ENCODE measurements around the gene LRATD1.
A peak's percentile ranks its signal among the peaks of the same experiment; 100 is the strongest.

LRATD1 gene

DNA sequence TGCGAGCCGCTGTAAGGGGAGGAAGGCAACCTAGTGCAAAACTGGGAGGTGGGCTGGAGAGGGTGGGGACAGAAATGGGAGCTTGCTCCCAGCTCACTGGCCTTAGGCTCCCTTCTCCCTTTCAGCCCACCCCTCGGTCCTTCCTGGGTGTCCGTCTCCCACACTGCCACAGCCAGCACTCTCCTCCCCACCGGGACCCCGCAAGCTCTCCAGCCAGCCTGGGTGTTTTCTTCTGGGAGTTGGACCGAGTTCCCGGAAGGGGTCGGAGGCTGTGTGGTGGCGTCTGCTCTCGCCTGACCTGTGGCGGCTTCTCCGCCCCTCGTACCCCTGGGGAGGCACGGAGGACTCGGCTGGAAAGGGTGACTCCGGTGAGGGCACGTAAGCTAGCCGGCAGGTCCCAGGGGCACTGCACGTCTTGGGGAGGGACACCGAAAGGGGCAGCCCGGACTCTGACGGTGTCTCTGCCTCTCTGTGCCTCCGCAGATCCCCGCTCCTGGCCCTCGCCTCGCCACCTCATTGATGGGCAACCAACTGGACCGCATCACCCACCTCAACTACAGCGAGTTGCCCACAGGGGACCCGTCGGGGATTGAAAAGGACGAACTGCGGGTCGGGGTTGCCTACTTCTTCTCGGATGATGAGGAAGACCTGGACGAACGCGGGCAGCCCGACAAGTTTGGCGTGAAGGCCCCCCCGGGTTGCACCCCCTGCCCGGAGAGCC, 1.1 kb downstream of the LRATD1 start:
- Histone ChIP-seq H3K4me3 (ENCODE audit: low read depth in 1 of 2, low read length in 2 of 2) (peak overlapping the region; percentile 72 to 80), H3K4me1 (ENCODE audit: control insufficient read depth in 1 of 2, insufficient read depth in 2 of 2, low read length in 2 of 2) (peaks cover 0 to 42% of the 10 kb centered on the region in 2 donors), H3K27ac (ENCODE audit: low read length) (peak overlapping the region; percentile 58), H3K27me3 (ENCODE audit: low read depth, low read length) (peaks cover 13% of the 10 kb centered on the region), H3K9me3 (ENCODE audit: control insufficient read depth in 1 of 2, low read length in 2 of 2) (no peaks in the 10 kb centered on the region), H3K36me3 (ENCODE audit: control insufficient read depth in 1 of 2, insufficient read depth in 2 of 2, low read length in 2 of 2) (no peaks in the 10 kb centered on the region)

DNA sequence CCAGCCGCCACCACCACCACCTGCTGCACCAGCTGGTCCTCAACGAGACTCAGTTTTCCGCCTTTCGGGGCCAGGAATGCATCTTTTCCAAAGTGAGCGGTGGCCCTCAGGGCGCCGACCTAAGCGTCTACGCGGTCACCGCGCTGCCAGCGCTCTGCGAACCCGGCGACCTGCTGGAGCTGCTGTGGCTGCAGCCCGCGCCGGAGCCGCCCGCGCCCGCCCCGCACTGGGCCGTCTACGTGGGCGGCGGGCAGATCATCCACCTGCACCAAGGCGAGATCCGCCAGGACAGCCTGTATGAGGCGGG, 1.6 kb downstream of the LRATD1 start:
- peaks cover 13% of the 10 kb centered on the region for H3K27me3 ChIP-seq (ENCODE audit: low read depth, low read length)
- H3K9me3 ChIP-seq (ENCODE audit: control insufficient read depth in 1 of 2, low read length in 2 of 2) = no peaks in the 10 kb centered on the region
- no peaks in the 10 kb centered on the region for H3K36me3 ChIP-seq (ENCODE audit: control insufficient read depth in 1 of 2, insufficient read depth in 2 of 2, low read length in 2 of 2)
- peak overlapping the region; percentile 16 for H3K27ac ChIP-seq (ENCODE audit: low read length)
- peaks cover 0 to 42% of the 10 kb centered on the region in 2 donors for H3K4me1 ChIP-seq (ENCODE audit: control insufficient read depth in 1 of 2, insufficient read depth in 2 of 2, low read length in 2 of 2)
- H3K4me3 ChIP-seq (ENCODE audit: low read depth in 1 of 2, low read length in 2 of 2) = peak overlapping the region; percentile 72 to 80

DNA sequence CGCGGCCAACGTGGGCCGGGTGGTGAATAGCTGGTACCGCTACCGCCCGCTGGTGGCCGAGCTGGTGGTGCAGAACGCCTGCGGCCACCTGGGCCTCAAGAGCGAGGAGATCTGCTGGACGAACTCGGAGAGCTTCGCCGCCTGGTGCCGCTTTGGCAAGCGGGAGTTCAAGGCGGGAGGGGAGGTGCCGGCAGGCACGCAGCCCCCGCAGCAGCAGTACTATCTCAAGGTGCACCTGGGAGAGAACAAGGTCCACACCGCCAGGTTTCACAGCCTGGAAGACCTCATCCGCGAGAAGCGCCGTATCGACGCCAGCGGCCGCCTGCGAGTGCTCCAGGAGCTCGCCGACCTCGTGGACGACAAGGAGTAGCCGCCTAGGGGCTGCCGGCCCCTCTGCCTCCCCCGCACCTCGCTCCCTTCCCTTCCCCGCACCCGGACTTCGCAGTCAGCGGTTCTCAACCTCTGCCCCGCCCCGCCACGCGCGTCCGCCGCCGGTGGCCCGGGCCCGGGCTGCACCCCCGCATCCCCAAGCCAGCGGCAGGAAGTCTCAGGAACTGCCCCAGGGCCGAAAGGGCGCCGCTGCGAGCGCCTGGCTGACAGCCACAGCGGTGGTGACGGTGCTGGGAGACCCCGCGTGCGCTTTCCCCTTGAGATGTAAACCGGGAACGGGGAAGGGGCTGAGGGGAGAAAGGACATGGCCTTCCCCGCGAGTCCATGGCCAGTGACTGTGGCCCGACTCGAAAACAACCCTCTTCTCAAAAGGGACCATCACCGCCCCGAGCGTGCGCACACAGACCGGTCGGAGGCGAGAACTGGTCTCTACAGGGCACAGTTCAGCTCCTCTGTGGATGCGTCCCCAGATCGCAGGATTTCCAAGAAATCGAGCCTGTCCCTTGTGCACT, 2.2 kb downstream of the LRATD1 start:
- peaks cover 0 to 42% of the 10 kb centered on the region in 2 donors for H3K4me1 ChIP-seq (ENCODE audit: control insufficient read depth in 1 of 2, insufficient read depth in 2 of 2, low read length in 2 of 2)
- peak overlapping the region; percentile 72 to 80 for H3K4me3 ChIP-seq (ENCODE audit: low read depth in 1 of 2, low read length in 2 of 2)
- no peaks in the 10 kb centered on the region for H3K9me3 ChIP-seq (ENCODE audit: control insufficient read depth in 1 of 2, low read length in 2 of 2)
- no peaks in the 10 kb centered on the region for H3K36me3 ChIP-seq (ENCODE audit: control insufficient read depth in 1 of 2, insufficient read depth in 2 of 2, low read length in 2 of 2)
- peaks cover 13% of the 10 kb centered on the region for H3K27me3 ChIP-seq (ENCODE audit: low read depth, low read length)
- H3K27ac ChIP-seq (ENCODE audit: low read length) = peak overlapping the region; percentile 84

DNA sequence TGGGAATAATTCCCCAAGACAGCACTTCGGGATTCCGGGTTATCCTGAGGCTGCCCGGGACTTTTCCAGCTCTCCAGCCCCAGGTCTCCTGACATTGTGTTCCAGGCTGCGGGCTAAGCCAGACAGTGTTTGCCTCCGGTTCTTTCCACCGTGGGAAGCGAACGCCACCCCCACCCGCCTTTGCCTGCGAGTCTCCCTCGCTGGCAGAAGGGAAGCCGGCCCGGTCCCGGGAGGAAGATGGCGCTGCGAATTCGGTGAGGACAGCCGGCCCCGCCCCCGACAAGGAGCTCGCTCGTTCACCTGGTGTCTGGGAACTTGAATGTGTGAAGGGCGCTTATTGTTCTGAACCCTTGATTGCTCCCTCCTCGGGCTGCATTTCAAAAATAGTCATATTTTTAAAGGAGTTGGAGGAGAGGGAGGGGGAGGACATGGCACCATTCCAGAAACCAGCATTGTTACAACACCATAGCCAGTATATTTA, 2.9 kb downstream of the LRATD1 start:
- peaks cover 13% of the 10 kb centered on the region for H3K27me3 ChIP-seq (ENCODE audit: low read depth, low read length)

DNA sequence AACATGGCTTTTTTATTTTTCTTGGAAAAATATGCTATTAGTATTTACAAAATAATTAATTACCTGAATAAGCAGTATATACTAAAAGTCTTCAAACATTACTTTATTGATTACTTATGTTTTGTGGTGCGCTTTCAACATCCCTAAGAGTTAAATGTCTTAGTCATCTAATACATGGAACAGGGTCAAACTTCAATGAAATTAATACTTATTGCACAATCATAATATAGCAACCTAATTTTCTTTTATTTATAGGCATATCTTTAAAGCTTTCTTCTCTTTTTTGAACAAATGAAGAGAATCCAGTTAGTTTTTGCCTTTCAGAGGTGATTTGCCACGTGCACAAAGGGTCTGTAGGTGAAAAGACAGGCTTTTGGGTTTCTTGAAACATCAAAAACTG, 6.0 kb downstream of the LRATD1 start:
- H3K4me1 ChIP-seq (ENCODE audit: control insufficient read depth in 1 of 2, insufficient read depth in 2 of 2, low read length in 2 of 2) = peaks cover 0 to 29% of the 10 kb centered on the region in 2 donors
- no peak overlapping the region for H3K4me3 ChIP-seq (ENCODE audit: low read depth in 1 of 2, low read length in 2 of 2)
- no peak overlapping the region for H3K27ac ChIP-seq (ENCODE audit: low read length)
- H3K36me3 ChIP-seq (ENCODE audit: control insufficient read depth in 1 of 2, insufficient read depth in 2 of 2, low read length in 2 of 2) = no peaks in the 10 kb centered on the region
- peaks cover 5% of the 10 kb centered on the region for H3K27me3 ChIP-seq (ENCODE audit: low read depth, low read length)
- no peaks in the 10 kb centered on the region for H3K9me3 ChIP-seq (ENCODE audit: control insufficient read depth in 1 of 2, low read length in 2 of 2)

More for the DNA sequence above, 2.9 kb downstream of the LRATD1 start:
- peaks cover 0 to 42% of the 10 kb centered on the region in 2 donors for H3K4me1 ChIP-seq (ENCODE audit: control insufficient read depth in 1 of 2, insufficient read depth in 2 of 2, low read length in 2 of 2)
- peak overlapping the region; percentile 72 to 80 for H3K4me3 ChIP-seq (ENCODE audit: low read depth in 1 of 2, low read length in 2 of 2)
- H3K9me3 ChIP-seq (ENCODE audit: control insufficient read depth in 1 of 2, low read length in 2 of 2) = no peaks in the 10 kb centered on the region
- H3K27ac ChIP-seq (ENCODE audit: low read length) = peak overlapping the region; percentile 84
- H3K36me3 ChIP-seq (ENCODE audit: control insufficient read depth in 1 of 2, insufficient read depth in 2 of 2, low read length in 2 of 2) = no peaks in the 10 kb centered on the region

DNA sequence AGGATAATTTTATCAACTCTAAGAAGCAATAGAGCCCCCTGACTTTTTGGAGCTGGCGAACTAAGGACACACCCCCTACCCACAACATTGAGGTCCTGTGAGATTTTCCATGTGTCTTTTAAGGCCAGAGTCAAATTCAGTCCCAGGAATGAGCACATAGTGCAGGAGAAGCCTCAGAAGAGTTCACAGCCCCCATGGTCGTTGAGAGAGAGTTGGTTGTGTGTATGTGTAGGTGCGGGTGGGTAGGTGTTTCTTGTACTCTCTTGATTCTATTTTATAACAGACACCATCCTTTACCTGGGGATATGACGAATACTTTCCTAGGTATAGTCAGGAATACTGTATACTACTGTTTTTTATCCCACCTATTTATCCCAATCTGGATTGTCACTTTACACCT, 8.6 kb downstream of the LRATD1 start:
- Histone ChIP-seq H3K27me3 (ENCODE audit: low read depth, low read length) (no peaks in the 10 kb centered on the region), H3K27ac (ENCODE audit: low read length) (no peak overlapping the region), H3K36me3 (ENCODE audit: control insufficient read depth in 1 of 2, insufficient read depth in 2 of 2, low read length in 2 of 2) (no peaks in the 10 kb centered on the region), H3K9me3 (ENCODE audit: control insufficient read depth in 1 of 2, low read length in 2 of 2) (no peaks in the 10 kb centered on the region), H3K4me3 (ENCODE audit: low read depth in 1 of 2, low read length in 2 of 2) (no peak overlapping the region), H3K4me1 (ENCODE audit: control insufficient read depth in 1 of 2, insufficient read depth in 2 of 2, low read length in 2 of 2) (peaks cover 0 to 2% of the 10 kb centered on the region in 2 donors)

DNA sequence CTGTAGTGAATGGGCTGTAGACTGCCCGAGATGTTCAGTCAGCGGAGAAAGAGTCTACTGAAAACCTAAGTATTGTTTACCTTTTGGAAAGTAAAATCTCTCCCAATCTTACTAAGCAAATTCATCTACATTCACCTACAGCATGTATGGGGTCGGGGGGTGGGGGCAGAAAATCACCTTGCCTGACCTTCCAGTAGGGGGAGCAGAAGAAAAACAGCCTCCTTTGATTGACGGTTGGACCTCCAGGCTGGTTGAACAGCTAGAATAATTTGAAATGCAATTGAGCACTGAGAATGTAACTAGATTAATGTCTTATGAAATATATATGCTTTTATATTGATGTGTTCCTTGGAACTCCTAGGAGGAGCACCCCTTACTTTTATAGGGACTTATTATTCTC, 10.0 kb downstream of the LRATD1 start:
- Histone ChIP-seq H3K36me3 (ENCODE audit: control insufficient read depth in 1 of 2, insufficient read depth in 2 of 2, low read length in 2 of 2) (no peaks in the 10 kb centered on the region), H3K9me3 (ENCODE audit: control insufficient read depth in 1 of 2, low read length in 2 of 2) (no peaks in the 10 kb centered on the region), H3K27ac (ENCODE audit: low read length) (no peak overlapping the region), H3K4me3 (ENCODE audit: low read depth in 1 of 2, low read length in 2 of 2) (no peak overlapping the region), H3K4me1 (ENCODE audit: control insufficient read depth in 1 of 2, insufficient read depth in 2 of 2, low read length in 2 of 2) (no peaks in the 10 kb centered on the region), H3K27me3 (ENCODE audit: low read depth, low read length) (no peaks in the 10 kb centered on the region)

DNA sequence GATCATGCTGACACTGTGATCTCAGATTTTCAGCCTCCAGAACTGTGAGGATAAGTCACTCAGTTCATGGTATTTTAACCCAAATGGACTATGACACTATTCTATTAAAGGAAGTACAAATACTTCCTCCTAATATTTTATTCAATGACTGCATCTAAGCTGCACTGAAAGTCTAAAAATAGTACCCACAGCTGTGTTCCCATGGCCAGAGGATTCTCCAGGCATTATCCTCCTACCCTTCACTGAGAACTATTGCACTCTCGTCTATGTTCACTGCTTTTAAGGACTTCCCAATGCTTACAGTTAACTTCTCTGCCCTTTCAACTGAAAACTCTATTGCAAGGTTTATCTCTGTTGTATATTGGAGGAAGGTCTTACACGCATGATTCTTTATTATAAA, 15.2 kb downstream of the LRATD1 start:
- Histone ChIP-seq H3K4me3 (ENCODE audit: low read depth in 1 of 2, low read length in 2 of 2) (no peak overlapping the region), H3K27ac (ENCODE audit: low read length) (no peak overlapping the region)

DNA sequence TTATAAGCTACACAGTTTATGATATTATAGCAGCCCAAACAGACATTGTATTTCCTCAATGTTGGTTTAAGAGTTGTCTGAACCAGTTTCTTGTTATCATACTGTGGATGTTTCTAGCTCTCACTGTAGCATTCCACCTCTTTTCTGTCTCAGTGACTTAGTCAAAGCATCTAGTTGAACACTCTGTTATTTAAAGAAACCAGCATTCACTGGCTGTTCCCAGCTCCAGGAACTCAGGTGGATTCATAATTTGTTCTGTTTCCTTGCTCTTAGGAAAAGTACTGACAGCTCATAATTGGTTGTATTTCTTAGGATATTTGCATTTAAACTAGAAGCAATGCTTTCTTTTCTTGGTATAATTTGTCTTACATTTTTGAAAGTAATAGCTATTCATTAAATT, 17.5 kb downstream of the LRATD1 start:
- Histone ChIP-seq H3K4me3 (ENCODE audit: low read depth in 1 of 2, low read length in 2 of 2) (no peak overlapping the region), H3K27me3 (ENCODE audit: low read depth, low read length) (no peaks in the 10 kb centered on the region), H3K27ac (ENCODE audit: low read length) (no peak overlapping the region), H3K9me3 (ENCODE audit: control insufficient read depth in 1 of 2, low read length in 2 of 2) (no peaks in the 10 kb centered on the region), H3K4me1 (ENCODE audit: control insufficient read depth in 1 of 2, insufficient read depth in 2 of 2, low read length in 2 of 2) (no peaks in the 10 kb centered on the region), H3K36me3 (ENCODE audit: control insufficient read depth in 1 of 2, insufficient read depth in 2 of 2, low read length in 2 of 2) (peaks cover 0 to 9% of the 10 kb centered on the region in 2 donors)

More for the DNA sequence above, 15.2 kb downstream of the LRATD1 start:
- H3K9me3 ChIP-seq (ENCODE audit: control insufficient read depth in 1 of 2, low read length in 2 of 2) = no peaks in the 10 kb centered on the region
- H3K27me3 ChIP-seq (ENCODE audit: low read depth, low read length) = no peaks in the 10 kb centered on the region
- H3K4me1 ChIP-seq (ENCODE audit: control insufficient read depth in 1 of 2, insufficient read depth in 2 of 2, low read length in 2 of 2) = no peaks in the 10 kb centered on the region
- H3K36me3 ChIP-seq (ENCODE audit: control insufficient read depth in 1 of 2, insufficient read depth in 2 of 2, low read length in 2 of 2) = peaks cover 0 to 9% of the 10 kb centered on the region in 2 donors

DNA sequence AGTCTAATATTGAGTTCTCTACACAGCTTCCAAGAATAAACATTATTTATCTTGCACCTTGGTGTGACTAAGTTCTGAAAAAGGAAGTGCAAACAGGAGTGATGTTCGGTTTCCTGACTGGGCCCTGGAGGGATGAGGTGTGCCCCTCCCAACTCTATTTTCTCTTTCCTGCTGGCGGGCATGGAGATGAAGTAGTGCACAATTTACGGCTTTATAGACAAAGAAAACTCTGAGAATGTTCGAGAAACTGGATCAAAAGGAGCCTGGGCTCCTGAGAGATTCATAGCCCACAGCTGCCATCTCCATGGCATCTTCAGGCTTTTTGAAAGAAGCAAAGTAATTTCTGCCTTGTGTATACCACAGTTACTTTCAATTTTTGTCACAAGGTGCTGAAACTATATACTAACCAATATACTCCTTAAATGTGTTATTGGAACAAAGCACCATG, 22.3 kb downstream of the LRATD1 start:
- Histone ChIP-seq H3K9me3 (ENCODE audit: control insufficient read depth in 1 of 2, low read length in 2 of 2) (no peaks in the 10 kb centered on the region), H3K4me3 (ENCODE audit: low read depth in 1 of 2, low read length in 2 of 2) (no peak overlapping the region), H3K27me3 (ENCODE audit: low read depth, low read length) (no peaks in the 10 kb centered on the region), H3K4me1 (ENCODE audit: control insufficient read depth in 1 of 2, insufficient read depth in 2 of 2, low read length in 2 of 2) (no peaks in the 10 kb centered on the region), H3K36me3 (ENCODE audit: control insufficient read depth in 1 of 2, insufficient read depth in 2 of 2, low read length in 2 of 2) (peaks cover 0 to 1% of the 10 kb centered on the region in 2 donors), H3K27ac (ENCODE audit: low read length) (no peak overlapping the region)

DNA sequence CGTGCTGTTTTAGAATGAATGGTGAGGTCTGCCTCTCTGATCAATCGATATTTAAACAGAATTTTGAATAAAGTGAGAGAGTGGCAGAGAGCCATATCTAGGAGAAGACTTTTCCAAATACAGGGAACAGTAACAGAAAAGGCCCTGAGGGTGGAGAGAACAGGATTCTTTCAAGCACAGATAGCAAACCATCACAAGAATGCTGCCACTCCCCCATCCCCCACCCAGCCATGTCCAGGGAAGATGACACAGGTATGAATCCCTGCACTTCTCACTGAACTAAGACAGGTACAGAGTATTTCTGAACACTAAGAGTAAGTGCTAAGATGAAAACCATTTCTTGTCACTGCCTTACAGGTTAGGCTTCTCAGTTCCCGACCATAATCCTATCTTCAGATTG, 23.6 kb downstream of the LRATD1 start:
- Histone ChIP-seq H3K4me3 (ENCODE audit: low read depth in 1 of 2, low read length in 2 of 2) (no peak overlapping the region), H3K36me3 (ENCODE audit: control insufficient read depth in 1 of 2, insufficient read depth in 2 of 2, low read length in 2 of 2) (no peaks in the 10 kb centered on the region), H3K4me1 (ENCODE audit: control insufficient read depth in 1 of 2, insufficient read depth in 2 of 2, low read length in 2 of 2) (no peaks in the 10 kb centered on the region), H3K27me3 (ENCODE audit: low read depth, low read length) (no peaks in the 10 kb centered on the region), H3K9me3 (ENCODE audit: control insufficient read depth in 1 of 2, low read length in 2 of 2) (no peaks in the 10 kb centered on the region), H3K27ac (ENCODE audit: low read length) (no peak overlapping the region)

Data from muscle layer of duodenum (tissue), 2 donors.